Astrocyte of the hippocampus (primary cell): Measurements from ENCODE around the gene RAD51B.

Experiments used
- DNase-seq: peaks from one replicate; pipeline ENCODE4 v3.0.0; 2011; ENCODE audit warnings: low read depth, low spot score

The RAD51B gene

DNA sequence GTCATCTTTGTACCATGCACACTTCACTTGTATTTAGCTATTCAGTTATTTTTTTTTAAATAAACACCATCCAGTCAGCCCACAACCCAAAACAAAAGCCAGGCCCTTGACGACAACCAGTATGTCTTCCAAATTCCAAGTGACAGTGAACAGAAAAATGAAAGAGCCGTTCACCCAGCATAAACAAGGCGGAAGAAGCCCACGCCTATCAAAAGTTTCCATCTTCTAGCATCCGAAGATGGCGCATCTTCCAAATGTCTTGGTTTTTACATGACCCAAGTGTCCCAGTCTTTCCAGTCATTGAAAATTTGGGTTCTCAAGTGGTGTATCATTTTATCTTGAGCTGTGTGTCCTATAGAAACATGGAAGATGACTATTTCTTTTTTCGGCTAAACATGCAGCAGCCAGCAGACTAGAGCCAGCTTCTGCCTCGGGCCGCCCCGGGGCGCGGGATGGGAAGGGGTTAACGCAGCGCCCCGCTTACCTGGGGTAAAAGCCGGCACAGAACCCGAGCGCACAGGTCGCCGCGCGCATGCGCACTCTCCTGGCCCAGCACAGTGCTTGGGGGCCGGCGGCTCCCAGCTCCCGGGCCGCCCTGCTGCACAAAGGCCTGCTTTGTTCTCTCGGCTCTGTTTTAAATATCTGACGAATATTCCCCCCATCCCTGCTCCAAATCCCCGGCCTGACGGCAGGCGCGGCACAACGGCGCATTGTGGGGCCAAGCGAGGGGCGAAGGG is 808.5 kb downstream of the RAD51B start:
- DNase-seq, result peak; percentile 69

DNA sequence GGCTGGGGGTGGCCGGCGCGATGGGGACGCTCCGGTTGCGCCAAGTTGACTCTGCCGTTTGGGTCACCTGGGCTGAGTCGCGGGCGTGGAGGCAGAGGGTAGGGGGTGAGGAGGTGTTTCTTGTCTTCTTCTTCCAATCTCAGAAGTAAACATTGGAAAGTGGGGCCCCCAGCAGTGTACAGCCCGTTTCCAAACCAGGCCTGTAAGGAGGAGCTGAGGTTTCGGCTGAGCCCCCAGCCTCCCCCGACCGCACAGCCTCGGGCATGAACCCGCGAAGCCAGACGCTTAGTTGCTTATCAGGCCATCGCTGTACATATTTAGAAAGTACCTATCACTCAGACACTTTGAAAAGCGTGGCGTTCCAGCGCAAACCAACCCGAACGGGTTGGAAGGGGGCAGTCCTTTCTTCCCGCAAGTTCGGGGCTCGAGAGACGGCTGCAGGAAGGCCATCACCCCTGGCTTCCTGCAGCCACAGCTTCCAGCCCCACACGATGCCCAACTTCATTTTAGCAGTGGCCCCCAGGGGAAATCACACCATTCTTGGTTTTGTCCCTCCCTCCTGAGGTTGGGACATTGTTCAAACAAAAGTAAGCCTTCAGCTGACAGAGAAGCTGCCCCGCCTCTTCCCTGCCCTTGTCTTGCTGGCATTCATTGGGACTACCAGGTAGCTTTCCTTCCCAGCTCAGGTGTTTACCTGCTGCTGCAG is 809.2 kb downstream of the RAD51B start:
- DNase-seq, result no peak

DNA sequence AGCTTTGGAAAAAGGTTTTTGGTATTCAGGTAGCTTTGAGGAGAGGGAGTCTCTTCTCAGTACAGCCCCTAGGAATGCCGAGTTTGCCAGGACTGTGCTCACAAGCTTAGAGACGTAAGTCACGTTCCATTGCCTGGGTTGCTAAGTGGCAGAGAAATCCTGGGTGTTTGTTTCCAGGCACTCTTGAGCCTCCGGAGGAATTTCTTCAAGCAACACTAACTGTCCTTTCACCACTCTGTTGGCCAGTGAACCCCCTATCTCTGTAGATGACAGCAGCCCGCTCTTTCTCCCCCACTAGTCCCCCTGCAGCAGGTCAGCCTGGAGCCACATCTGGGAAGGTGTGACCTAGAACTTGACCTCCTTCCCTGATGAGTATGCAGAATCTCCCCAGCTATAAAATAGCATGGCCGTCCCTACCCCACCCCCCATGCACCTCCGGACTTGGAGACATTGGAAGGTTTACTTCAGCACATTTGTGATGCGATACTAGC is 810.5 kb downstream of the RAD51B start:
- DNase-seq, result no peak

DNA sequence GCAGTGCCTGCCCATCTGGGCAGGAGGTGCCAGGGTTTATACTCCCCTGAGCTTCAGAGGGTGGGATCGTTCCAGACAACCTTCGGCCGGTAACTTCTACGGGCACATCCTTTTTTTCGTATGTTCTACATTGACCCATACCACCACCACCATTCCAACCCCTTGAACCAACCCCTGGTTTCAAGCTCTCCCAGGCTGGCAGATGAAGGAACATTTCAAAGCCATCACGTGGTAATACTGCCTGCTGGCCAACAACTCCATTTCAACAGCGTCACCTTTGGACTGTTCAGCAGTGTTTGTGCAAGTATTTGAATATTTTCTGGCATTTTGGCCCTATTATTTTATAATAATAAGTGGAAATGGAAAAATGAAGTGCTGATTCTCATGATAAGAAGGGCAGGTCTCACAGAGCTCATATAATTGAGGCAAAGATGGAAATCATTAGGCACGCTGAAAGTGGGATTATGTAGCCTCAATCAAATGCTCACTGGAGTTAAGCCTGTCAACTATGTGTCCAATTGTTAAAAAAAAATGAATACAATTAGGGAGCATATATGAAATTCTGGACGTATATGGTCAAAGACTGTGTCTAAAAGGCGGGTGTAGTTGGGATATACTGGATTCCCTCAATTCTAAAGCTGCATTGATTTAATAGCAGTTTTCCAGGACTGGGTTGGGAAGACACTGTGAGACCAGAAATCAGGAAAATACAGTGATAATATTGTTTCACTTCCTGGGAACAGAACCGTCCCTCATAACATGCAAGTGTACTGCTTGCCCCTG is 811.2 kb downstream of the RAD51B start:
- no peak for DNase-seq

DNA sequence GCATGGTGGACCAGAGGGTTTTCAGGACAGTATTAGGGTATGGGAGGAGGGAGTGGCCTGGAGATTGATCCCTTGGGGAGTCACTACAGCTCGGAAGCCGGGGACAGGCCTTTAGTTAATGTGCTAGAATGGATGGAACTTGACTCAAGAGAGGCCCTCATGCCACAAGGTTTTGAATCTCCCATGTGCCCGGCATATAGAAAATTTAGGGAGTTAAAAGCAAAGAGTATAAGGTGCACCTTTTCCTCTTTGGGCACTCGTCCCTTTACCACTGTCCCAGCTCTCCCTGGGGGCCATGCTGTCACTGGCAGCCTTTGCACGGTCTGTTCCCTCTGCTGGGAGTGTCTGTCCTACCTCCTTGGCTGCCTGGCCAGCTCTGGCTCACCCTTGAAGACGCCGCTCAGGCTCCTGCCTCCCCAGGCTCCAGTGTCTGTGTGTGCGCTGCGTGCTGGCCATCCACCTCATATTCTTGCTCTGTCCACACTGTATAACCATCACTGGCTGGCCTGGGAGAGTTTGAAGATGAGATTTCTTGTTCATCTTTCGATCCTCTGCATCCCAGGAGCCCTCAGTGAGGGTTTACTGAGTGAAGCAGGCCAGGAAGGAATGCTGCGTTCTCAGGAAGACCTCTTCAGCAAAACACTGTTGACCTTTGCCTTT is 811.9 kb downstream of the RAD51B start:
- DNase-seq, result no peak

DNA sequence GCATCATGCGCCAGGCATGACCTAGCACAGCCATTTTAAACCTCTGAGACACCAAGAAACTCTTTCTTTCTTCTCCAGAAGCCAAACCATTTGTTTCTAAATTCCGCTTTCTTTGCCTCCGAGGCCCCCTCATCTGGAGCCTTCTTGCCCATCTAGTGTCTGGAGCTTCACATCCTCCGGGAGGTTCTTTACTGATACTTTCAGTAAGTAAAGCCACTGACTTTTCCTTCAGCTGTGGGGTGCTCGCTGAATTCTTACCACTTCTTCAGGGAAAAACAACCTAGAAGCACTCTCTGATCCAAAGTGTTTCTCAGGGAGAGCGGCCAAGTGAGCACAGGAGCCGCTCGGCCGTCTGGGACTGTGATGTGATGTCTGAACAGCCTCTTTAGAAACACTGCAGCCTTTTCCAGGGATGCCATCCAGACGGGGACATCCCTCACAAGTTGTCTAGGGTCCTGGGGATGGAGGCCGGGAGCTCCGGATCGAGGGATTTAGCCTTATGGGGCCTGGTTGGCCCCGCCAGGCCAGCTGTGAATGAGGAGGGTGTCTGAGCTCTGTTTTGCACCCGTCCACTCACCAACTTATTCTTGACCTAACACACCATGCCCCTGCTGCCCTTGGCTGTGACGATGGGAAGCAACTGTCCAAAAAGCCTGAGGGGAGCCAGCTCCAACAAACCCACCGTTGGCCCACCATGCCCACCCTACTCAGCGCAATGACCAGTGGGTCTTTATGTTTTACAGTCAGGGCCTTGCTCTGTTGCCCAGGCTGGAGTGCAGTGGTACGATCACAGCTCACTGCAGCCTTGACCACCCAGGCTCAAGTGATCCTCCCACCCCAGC is 812.7 kb downstream of the RAD51B start:
- DNase-seq, result no peak

DNA sequence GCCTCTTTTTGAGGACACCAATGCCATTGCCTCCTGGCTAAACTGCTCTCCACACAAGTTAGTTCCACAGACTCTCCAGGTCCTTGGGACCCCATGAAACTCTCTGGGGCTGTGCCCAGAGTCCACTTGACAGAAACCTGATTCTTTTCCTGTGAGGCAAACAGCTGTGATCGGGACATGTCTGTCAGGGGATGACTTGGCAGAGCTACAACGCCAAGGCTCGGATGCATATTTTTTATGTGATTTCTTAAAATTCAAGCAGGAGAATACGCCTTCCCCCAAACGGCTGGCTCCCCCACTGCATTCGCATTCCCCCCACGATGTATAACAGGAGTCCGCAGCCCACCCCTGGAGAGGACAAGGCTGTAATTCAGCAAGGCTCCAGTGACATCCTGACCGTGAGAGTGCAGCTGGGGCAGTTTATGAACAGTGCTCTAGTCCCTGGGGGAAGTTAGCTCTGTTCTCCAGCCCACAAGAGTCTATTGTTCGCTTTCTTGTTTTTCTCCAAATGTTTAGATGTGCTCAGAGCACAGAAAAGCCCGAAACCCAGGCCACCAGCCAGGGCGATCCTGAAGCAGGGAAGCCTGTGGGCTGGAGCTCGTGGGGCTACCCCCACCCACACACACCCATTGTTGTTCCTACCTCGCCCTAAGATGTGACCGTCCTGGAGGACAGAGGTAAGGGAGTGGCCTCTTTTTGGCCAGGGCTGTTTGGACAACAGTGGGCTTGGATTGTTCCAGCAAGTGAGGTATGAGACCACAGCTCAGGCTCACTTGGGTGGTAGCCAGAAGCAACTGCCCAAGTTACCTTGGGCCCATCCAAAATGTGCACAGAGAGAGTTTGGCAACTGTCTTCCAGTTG is 813.8 kb downstream of the RAD51B start:
- peak; percentile 36 for DNase-seq

DNA sequence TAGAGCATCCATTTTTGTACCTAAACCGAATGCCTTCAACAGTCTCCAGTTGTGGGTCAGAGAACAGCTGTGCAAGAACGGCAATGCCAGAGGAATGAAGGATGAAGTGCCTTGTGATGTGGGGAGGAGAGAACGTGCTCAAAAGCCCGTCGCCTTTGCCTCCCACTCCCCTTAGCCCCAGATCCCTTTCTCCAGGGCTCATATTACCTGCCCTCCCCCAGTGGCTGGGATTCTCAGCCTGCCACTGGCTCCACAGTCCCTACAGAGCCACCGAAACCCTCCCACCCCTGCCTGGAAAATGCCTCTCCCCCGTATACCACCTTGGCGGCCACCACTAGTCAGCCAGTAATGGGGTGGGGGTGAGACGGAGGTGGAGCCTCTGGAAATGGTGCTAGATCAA is 814.8 kb downstream of the RAD51B start:
- no peak for DNase-seq

DNA sequence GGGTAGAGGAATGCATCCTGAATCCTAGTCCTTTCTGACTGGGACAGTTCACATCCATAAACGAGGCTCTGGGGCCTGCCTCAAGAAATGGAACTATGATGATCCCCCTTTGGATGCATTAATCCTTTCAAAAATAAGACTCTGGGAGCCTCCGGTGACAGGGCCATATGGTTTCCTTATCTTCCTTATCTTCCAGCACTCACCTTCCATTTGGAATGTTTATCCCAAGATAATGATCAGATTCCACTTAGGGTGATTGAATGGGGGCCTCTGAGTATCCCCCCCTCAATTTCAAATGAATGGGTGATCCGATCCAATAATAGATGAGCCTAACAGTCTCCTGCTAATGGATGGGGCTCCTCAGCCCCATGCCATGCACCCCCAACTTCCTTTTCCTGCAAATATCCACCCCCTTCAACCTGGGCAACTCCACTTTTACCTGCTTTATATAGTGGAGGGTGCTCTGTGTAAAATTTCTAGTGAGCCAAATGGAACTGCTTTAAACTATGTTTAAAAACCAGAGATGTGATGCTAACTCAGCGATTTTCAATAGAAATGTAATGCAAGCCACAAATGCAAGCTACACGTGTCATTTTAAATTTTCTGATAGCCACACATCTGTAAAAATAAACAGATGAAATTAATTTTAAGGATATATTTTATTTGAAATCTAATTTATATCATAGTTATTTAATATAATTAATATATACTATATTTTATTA is 815.5 kb downstream of the RAD51B start:
- no peak for DNase-seq

DNA sequence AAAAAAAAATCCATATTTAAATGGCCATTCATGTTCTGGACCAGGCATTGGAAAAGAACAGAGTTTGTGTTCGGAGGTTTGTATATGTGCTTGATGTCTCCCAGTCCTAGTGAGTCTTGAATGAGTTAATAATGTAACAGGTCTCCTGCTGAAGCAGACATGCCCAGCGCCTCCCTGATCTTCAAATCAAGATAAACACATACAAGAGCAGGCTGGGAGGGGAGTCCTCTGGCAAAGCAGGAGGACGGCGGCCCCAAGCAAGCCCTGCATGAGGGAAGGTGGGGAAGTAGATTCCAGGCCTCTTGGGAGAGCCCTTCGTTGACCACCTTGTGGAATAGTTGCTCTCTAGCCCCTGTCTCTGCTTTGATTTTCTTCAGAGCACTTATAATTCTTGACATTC is 817.0 kb downstream of the RAD51B start:
- DNase-seq, result no peak

DNA sequence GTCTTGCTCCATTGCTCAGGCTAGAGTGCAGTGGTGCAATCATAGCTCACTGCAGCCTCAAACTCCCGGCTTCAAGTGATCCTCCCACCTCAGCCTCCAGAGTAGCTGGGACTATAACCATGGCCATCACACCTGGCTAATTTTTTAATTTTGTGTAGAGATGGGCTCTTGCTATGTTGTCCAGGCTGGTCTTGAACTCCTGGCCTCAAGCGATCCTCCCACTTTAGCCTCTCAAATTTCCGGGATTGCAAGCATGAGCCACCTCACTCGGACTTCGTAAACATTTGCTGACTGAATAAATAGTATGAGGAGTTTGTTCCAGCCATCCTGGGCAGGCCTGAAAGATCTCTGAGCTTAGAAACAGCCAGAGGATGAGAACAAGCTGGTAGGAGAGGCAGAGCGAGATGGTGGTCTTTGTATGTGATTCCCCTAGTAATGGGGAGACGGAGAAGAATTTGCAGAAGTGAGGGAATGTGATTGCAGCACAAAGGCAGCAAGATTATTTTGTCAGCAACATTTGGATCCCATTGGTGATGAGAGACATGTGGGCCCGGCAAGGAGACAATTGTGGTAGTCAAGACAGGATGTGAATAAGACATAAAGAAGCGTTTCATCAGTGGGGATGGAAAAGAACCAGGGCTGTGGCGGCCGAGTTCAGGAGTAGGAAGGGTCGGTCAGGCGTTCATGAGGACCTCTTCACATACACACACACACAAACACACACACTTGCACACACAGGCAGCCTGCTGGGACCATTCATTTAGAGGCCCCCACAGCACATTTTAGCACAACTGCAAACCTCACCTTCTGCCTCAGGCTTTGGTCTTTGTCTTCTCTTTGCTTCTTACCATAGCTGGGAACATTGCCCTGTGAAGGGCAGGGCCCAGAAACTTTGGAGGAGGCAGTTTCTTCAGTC is 817.8 kb downstream of the RAD51B start:
- DNase-seq, result no peak

DNA sequence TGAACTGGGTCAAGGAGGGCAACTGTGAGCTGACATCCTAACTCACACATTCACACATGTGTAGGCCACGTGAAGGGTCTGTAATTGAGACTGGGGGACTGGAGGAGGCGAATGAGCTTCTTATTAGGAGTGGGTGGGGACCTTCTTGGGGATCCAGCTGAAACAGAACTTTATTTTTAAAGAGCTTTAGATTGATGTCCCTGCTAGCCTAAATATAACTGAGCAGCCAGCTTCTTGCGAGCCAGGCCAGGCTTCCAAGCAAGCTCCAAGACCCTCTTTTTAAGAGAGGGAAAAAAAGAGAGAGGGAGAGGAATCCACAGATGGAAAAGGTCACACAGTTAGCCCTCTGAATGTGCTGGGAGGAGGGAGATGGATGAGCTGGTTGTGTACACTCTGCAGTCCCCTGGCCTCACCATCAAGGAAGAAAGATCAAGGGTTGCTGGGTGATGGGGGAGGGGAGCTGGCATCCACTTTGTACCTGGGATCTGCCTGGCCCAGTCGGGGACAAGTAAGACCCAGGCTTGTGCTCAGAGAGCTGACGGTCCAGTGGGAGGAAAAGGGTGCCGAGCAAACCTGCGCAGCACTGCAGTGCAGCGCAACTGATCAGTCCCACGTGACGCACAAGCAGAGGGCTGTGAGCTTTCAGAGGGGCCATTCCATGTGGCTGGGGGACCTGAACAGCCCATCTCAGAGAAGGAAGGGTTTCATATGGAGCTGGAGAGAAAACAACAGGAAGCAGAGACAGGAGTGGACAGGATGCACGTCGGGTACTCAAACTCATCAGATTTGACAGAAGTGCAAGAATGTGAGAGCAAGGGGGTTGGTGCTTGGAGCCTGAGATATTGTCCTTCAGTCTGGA is 818.8 kb downstream of the RAD51B start:
- DNase-seq, result no peak

DNA sequence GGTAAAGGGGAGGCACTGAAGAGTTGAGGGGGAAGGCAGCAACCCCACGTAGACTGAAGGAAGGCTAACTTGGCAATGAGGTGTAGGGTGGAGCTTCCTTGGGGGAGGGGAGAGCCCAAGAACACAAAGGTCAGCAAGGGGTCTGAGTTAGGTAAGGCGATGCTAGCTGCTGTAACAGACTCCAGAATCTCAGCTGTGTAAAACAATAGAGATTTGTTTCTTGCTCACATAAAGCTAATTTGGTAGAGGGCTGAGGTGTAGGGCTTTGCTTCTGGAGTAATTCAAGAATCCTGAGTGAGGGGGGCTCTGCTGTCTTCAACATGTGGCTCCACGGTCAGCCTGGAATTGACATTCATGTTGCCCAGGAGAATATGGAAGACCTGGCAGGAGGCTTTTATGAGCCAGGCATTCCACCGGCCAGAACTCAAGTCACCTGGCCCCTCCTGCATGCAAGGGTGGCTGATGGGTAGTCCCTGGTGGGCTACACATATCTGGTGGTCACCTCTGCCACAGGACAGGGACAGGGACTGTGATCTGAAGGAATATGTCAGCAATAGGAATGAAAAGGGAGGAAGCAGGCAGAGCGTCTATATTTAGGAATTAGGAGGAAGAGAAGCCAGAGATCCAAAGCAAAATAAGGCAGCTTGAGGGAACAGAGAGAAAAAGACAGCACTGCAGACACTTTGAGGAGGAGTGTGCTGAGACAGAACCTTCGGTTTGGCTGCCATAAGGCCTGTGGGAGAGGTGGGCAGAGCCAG is 819.6 kb downstream of the RAD51B start:
- DNase-seq, result no peak

DNA sequence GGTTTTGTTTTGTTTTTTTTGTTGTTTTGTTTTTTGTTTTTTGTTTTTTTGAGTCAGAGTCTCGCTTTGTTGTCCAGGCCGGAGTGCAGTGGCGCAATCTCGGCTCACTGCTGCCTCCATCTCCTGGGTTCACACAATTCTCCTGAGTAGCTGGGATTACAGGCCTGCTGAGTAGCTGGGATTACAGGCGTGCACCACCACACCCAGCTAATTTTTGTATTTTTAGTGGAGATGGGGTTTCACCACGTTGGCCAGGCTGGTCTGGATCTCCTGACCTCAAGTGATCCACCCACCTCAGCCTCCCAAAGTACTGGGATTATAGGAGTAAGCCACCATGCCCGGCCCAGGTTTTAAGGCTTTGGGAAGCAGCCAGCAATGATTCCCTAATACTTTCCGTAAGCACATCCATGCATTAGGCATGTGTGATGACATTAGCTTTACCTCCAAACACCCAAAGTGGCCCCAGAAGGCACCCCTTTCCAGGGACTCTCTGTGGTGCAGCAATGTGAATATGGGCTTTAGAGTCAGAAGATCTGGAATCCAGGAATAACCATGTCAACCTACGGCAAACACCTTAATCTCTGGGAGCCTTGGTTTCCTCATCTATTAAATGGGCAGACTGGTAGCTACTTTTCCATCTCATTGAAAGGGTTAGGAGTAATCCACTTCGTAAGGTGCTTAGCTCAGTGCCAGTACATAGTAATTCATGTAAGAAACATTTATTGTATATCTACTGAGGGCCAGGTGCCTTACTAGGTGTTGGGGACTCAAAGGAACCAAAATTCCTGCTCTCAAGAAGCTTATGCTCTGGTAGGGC is 820.4 kb downstream of the RAD51B start:
- DNase-seq, result no peak

DNA sequence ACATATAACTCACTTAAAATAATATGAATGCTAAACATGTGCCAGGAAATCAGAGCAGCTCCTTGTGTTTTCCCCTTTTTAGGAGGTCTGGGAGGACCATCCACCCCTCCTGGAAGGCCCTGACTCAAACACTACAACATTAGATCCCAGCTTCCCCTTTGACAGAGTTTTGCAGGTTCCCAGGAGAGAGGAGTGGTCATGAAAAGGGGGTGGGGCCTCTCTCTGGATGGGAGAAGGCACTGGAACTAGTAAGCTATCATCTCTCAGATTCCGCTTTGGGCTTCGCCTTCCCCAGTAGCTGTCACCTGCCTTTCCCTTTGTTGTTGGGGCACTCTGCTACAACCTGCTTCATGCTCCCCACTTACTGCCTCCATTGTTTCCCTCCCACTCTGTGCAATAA is 824.1 kb downstream of the RAD51B start:
- no peak for DNase-seq

DNA sequence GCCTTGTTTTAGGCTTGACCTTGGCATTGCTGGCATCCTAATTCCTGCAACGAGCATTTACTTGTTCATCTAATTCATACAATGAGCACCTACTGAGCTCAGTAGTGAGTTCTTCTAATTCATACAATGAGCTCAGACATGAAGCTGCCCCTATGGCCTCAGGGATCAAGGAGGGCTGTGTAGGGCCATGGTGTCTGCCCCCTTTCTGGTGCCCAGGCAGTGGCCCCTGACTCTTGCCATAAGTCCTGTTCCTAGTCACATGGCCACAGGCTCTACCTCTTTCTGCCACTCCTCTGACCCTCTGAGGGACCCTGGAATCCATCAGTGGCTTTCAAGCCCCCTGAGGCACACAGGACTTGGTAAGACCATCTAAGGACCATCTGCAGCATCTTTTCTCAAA is 824.5 kb downstream of the RAD51B start:
- no peak for DNase-seq
